Renal cortex interstitium (tissue), 11 donors: ENCODE results near the gene SRPK1. TPM values are rescaled to one million over a fixed set of nuclear protein-coding genes. Genes with fewer than 3 reads are reported as not detected.
"Not testable (repeated sequence)": the region's sequence is repeated elsewhere in the genome, so short reads cannot be mapped to it uniquely, and the experiment has no call there.

ENCODE experiments used
- DNase-seq, 11 donors: peaks; one replicate each; pipeline ENCODE4 v3.0.0-alpha.2; 2013; ENCODE audit warnings: low read depth in 9 of 11, low spot score in 4 of 11; ENCODE audit errors: extremely low read depth in 1 of 11
- polyA plus RNA-seq, 3 donors: library from polyadenylated mRNA; unstranded; fragments of 120-200 nt; gene quantifications; one replicate each; pipeline ENCODE4 v1.2.1, GENCODE V29; 2013; ENCODE audit not compliant: insufficient read length in 3 of 3

SRPK1 gene
- polyA plus RNA-seq, 3 donors = 49.3 to 55.3 (median 53.8) TPM

DNA sequence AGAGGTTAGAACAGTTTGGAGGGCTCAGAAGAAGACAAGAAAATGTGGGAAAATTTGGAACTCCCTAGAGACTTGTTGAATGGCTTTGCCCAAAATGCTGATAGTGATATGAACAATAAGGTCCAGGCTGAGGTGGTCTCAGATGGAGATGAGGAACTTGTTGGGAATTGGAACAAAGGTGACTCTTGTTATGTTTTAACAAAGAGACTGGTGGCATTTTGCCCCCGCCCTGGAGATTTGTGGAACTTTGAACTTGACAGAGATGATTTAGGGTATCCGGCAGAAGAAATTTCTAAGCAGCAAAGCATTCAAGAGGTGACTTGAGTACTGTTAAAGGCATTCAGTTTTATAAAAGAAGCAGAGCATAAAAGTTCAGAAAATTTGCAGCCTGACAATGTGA, 19.1 kb upstream of the SRPK1 start:
- not testable (repeated sequence) for DNase-seq

- not testable (repeated sequence) for DNase-seq
These were observed 18.4 kb upstream of the SRPK1 start for GRCh38 chr6:35939259-35939658.

DNA sequence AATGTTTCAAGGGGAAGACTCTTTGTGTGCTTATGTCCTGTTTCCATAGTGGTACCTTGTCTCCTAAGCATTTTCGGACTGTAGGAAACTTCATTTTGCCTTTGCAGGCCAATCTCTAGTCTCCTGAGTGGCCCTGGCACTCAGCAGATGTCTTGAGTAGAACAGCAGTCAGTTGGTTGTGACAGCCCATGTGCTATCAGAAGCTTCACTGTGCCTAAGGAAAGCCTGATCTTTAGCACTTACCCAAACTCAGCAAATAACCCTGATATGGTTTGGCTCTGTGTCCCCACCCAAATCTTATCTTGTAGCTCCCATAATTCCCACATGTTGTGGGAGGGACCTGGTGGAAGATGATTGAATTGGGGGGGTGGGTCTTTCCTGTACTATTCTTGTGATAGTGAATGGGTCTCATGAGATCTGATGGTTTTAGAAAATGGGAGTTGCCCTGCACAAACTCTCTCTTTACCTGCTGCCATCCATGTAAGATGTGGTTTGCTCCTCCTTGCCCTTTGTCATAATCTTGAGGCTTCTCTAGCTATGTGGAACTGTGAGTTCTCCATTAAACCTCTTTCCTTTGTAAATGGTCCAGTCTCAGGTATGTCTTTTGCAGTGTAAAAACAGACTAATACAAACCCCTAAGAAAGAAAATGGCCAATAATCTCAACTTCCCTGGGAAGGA, 15.9 kb upstream of the SRPK1 start:
- no peak for DNase-seq

GRCh38 chr6:35935469-35935868, 14.6 kb upstream of the SRPK1 start:
- no peak for DNase-seq

GRCh38 chr6:35933844-35934243, 12.9 kb upstream of the SRPK1 start:
- DNase-seq = no peak

DNA sequence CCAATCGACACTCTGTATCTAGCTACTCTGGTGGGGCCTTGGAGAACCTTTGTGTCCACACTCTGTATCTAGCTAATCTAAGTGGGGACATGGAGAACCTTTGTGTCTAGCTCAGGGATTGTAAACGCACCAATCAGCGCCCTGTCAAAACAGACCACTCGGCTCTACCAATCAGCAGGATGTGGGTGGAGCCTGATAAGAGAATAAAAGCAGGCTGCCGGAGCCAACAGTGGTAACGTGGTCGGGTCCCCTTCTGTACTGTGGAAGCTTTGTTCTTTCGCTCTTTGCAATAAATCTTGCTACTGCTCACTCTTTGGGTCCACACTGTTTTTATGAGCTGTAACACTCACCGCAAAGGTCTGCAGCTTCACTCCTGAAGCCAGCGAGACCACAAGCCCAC, 11.0 kb upstream of the SRPK1 start:
- DNase-seq = not testable (repeated sequence)

- DNase-seq = no peak
These were observed 10.2 kb upstream of the SRPK1 start for GRCh38 chr6:35931120-35931561.

- DNase-seq = no peak
These were observed 8.7 kb upstream of the SRPK1 start for GRCh38 chr6:35929601-35930000.

GRCh38 chr6:35926509-35927215, 5.8 kb upstream of the SRPK1 start:
- DNase-seq = no peak

- no peak for DNase-seq
These were observed 5.1 kb upstream of the SRPK1 start for GRCh38 chr6:35925961-35926360.

DNA sequence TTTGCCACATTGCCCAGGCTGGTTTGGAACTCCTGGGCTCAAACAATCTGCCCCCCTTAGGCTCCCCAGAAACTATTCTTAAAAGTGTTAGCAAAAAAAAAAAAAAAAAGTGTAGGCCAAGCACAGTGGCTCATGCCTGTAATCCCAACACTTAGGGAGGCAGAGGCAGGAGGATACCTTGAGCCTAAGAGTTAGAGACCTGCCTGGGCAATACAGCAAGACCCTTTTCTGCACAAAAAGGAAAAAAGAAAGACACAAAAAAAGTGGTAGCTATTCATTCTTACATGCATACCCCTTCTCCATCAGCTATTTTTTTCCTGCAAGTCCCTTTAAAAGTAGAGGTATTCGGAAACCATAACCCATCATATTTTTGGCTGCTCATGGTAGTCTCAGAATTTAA, 3.2 kb upstream of the SRPK1 start:
- no peak for DNase-seq

- no peak for DNase-seq
These were observed 1.2 kb upstream of the SRPK1 start for GRCh38 chr6:35922139-35922554.

DNA sequence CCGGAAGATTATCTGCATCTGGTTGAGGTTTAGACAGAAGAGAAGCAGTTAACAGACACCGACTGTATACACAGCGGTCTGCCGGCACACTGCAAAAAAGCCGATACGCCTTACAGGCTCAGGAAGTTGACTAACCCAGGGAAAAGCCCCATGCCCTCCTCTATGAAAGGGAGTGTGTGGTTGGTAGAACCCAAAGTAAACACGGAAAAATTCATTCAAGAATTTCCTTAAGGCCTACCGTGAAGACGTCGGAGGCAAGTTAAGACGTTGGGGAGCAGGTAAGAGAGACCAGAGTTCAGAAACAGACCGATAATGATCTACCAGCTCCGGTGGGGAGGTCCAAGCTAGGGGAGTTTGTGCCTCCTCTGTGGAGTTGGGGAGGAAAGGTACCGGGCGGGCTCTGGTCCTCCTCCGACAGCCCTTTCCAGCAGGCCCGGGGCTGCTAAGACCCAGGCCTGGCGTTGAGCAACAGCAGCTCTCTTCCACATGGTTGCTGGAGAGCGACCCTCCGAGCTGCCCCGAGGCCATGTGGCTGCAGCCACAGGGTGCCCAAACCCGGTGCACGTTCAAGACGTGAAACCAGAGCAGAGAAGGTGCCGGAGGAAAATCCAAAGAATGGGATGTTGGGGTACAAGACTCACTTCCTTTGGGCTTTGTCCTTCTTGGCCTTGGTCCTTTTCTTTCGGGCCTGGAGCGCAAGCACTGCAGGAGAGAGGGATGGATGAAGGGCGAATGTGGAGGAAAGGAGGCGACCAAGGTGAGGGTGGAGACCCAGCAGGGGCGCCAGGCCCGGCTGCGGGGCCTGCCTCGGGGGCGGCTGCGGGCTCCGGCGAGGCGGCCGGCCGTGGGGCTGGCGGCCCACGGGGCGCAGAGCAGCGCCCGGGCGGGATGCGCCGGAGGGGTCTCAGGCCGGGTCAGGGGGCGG, 809 bp downstream of the SRPK1 start:
- peak in 5 of 11 donors; percentile 12 to 38 (median 33) for DNase-seq

GRCh38 chr6:35919085-35919826, 1.6 kb downstream of the SRPK1 start:
- DNase-seq = no peak

- DNase-seq = not testable (repeated sequence)
These were observed 4.0 kb downstream of the SRPK1 start for GRCh38 chr6:35916893-35917292.

GRCh38 chr6:35916056-35916455, 4.8 kb downstream of the SRPK1 start:
- DNase-seq = no peak

- DNase-seq = no peak
These were observed 6.4 kb downstream of the SRPK1 start for GRCh38 chr6:35914536-35914935.

DNA sequence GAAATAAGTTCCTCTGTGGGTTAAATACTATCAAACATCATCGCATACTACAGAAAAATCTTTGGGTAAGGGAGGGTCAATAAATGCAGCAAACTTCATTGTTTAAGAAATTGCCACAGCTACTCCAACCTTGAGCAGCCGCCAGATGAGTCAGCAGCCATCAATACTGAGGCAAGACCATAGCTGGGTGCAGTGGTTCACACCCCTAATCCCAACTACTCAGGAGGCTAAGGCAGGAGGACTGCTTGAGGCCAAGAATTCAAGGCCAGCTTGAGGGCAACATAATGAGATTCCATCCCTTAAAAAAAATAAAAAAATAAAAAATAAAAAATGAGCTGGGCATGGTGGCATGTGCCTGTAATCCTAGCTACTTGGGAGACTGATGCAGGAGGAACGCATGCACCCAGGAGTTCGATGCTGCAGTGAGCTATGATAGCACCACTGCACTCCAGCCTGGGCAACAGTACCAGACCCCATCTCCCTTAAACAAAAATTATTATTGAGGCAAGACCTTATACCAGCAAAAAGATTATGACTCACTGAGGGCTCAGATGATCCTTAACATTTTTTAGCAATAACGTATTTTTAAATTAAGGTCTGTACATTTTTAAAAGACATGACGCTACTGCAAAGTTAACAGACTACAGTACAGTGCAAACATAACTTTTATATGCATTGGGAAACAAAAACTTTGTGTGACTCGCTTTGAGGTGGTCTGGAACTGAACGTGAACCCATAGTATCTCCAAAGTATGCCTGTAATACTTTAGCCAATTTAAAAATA, 8.8 kb downstream of the SRPK1 start:
- no peak for DNase-seq
